ENCODE data around the gene DPH7. TPM values are rescaled to one million over a fixed set of nuclear protein-coding genes. Genes with fewer than 3 reads are reported as not detected.

DPH7 gene
- total and polyA plus RNA-seq, 4 donors, result 7.9 to 18.9 (median 12.3) TPM

DNA sequence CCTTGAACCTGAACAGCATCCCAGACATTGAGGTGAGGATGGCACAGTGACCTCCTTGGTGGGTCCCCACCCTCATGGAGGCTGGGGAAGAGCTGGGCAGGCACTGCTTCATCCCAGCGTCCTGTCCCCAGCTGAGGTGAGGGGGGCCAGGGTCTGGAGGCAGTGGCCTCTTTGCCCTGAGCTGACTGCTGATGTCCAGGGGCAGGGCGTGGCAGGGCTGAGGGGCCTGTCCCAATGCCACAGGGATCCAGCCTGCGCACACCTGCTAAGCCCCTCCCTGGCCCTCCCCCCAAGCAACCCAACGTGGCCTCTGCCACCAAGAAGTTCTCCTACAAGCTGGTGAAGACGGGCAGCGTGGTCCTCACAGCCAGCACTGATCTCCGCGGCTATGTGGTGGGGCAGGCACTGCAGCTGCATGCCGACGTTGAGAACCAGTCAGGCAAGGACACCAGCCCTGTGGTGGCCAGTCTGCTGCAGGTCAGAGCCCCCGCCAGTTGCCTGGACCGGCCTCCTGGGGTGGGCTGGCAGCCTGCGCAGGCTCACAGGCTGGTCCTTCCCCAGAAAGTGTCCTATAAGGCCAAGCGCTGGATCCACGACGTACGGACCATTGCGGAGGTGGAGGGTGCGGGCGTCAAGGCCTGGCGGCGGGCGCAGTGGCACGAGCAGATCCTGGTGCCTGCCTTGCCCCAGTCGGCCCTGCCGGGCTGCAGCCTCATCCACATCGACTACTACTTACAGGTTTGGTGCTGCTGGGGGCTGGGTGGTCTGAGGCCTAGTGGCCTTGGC, 35.2 kb upstream of the DPH7 start (continued):
- TF ChIP-seq, protein P1, sequence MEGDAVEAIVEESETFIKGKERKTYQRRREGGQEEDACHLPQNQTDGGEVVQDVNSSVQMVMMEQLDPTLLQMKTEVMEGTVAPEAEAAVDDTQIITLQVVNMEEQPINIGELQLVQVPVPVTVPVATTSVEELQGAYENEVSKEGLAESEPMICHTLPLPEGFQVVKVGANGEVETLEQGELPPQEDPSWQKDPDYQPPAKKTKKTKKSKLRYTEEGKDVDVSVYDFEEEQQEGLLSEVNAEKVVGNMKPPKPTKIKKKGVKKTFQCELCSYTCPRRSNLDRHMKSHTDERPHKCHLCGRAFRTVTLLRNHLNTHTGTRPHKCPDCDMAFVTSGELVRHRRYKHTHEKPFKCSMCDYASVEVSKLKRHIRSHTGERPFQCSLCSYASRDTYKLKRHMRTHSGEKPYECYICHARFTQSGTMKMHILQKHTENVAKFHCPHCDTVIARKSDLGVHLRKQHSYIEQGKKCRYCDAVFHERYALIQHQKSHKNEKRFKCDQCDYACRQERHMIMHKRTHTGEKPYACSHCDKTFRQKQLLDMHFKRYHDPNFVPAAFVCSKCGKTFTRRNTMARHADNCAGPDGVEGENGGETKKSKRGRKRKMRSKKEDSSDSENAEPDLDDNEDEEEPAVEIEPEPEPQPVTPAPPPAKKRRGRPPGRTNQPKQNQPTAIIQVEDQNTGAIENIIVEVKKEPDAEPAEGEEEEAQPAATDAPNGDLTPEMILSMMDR (IDR thresholded peaks at IDR 0.05; ENCODE audit: low read depth, low read length, missing input control), result no peak
- TF ChIP-seq RXRA (IDR thresholded peaks at IDR 0.05), result no peak

DNA sequence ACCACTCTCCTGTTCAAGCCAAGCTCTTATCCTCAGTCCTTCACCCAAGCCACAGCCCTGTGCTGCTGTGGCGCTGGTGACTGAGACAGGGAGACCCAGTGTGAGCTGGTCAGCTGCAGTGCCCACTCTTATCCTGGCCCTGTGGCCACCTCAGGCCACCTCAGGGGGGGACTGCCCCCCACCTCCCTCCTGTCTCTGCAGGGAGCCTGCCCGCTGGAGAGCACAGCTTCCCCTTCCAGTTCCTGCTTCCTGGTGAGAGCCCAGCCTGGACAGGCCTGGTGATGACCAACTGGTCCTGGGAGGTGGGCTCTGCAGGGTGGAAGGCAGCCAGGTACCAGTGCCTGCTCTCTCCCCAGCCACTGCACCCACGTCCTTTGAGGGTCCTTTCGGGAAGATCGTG, 34.5 kb upstream of the DPH7 start:
- Histone ChIP-seq H3K27ac (ENCODE audit: low read depth in 1 of 2, low read length in 2 of 2) (no peak overlapping the region), H3K9me3 (ENCODE audit: control insufficient read depth in 4 of 4, low read length in 3 of 4) (no peaks in the 10 kb centered on the region), H3K9ac (ENCODE audit: low read depth in 1 of 2, low read length in 2 of 2) (no peak overlapping the region), H3K36me3 (ENCODE audit: control insufficient read depth in 4 of 4, insufficient read depth in 3 of 4, low read depth in 1 of 4, low read length in 3 of 4) (peaks cover 0 to 14% (median 11%) of the 10 kb centered on the region in 4 donors), H3K4me3 (ENCODE audit: low read depth in 1 of 3, low read length in 3 of 3) (no peak overlapping the region), H3K4me1 (ENCODE audit: control insufficient read depth in 4 of 4, insufficient read depth in 4 of 4, low read length in 3 of 4) (peaks cover 13 to 52% (median 32%) of the 10 kb centered on the region in 4 donors), H3K27me3 (ENCODE audit: control insufficient read depth in 4 of 4, insufficient read depth in 4 of 4, low read length in 3 of 4) (no peaks in the 10 kb centered on the region)
- TF ChIP-seq TAF1 (conservative IDR thresholded peaks at IDR 0.05), result no peak
- TF ChIP-seq, protein P2, sequence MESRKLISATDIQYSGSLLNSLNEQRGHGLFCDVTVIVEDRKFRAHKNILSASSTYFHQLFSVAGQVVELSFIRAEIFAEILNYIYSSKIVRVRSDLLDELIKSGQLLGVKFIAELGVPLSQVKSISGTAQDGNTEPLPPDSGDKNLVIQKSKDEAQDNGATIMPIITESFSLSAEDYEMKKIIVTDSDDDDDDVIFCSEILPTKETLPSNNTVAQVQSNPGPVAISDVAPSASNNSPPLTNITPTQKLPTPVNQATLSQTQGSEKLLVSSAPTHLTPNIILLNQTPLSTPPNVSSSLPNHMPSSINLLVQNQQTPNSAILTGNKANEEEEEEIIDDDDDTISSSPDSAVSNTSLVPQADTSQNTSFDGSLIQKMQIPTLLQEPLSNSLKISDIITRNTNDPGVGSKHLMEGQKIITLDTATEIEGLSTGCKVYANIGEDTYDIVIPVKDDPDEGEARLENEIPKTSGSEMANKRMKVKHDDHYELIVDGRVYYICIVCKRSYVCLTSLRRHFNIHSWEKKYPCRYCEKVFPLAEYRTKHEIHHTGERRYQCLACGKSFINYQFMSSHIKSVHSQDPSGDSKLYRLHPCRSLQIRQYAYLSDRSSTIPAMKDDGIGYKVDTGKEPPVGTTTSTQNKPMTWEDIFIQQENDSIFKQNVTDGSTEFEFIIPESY (IDR thresholded peaks at IDR 0.05), result no peak
- no peak for TF ChIP-seq HNF4A (conservative IDR thresholded peaks at IDR 0.05)
- no peak for TF ChIP-seq FOXA2 (IDR thresholded peaks at IDR 0.05)
- TF ChIP-seq GABPA (IDR thresholded peaks at IDR 0.05 in 1 of 2, conservative IDR thresholded peaks at IDR 0.05 in 1 of 2), result no peak
- TF ChIP-seq, protein P3, sequence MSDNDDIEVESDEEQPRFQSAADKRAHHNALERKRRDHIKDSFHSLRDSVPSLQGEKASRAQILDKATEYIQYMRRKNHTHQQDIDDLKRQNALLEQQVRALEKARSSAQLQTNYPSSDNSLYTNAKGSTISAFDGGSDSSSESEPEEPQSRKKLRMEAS (IDR thresholded peaks at IDR 0.05), result no peak
- no peak for TF ChIP-seq YY1 (IDR thresholded peaks at IDR 0.05)
- TF ChIP-seq, protein P1 (IDR thresholded peaks at IDR 0.05; ENCODE audit: low read depth, low read length, missing input control), result no peak
- no peak for TF ChIP-seq HNF4G (IDR thresholded peaks at IDR 0.05)
- TF ChIP-seq, protein P4, sequence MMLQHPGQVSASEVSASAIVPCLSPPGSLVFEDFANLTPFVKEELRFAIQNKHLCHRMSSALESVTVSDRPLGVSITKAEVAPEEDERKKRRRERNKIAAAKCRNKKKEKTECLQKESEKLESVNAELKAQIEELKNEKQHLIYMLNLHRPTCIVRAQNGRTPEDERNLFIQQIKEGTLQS (IDR thresholded peaks at IDR 0.05), result no peak
- no peak for TF ChIP-seq EGR1 (IDR thresholded peaks at IDR 0.05; ENCODE audit: low read depth in 2 of 2)
- no peak for TF ChIP-seq SP1 (IDR thresholded peaks at IDR 0.05)
- TF ChIP-seq, protein P5, sequence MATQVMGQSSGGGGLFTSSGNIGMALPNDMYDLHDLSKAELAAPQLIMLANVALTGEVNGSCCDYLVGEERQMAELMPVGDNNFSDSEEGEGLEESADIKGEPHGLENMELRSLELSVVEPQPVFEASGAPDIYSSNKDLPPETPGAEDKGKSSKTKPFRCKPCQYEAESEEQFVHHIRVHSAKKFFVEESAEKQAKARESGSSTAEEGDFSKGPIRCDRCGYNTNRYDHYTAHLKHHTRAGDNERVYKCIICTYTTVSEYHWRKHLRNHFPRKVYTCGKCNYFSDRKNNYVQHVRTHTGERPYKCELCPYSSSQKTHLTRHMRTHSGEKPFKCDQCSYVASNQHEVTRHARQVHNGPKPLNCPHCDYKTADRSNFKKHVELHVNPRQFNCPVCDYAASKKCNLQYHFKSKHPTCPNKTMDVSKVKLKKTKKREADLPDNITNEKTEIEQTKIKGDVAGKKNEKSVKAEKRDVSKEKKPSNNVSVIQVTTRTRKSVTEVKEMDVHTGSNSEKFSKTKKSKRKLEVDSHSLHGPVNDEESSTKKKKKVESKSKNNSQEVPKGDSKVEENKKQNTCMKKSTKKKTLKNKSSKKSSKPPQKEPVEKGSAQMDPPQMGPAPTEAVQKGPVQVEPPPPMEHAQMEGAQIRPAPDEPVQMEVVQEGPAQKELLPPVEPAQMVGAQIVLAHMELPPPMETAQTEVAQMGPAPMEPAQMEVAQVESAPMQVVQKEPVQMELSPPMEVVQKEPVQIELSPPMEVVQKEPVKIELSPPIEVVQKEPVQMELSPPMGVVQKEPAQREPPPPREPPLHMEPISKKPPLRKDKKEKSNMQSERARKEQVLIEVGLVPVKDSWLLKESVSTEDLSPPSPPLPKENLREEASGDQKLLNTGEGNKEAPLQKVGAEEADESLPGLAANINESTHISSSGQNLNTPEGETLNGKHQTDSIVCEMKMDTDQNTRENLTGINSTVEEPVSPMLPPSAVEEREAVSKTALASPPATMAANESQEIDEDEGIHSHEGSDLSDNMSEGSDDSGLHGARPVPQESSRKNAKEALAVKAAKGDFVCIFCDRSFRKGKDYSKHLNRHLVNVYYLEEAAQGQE (IDR thresholded peaks at IDR 0.05), result no peak
- no peak for TF ChIP-seq RAD21 (IDR thresholded peaks at IDR 0.05)
- no peak for TF ChIP-seq JUND (IDR thresholded peaks at IDR 0.05)
- no peak for TF ChIP-seq RXRA (IDR thresholded peaks at IDR 0.05)
- no peak for TF ChIP-seq NR2F2 (IDR thresholded peaks at IDR 0.05)
- 93% methylated on average over 5 of the region's 5 CpGs for WGBS
- no peak for DNase-seq (ENCODE audit: low spot score)

Data from liver (tissue), 9 donors.